Stimulated activated naive CD8-positive, alpha-beta T cell treated with anti-CD3 and anti-CD28 coated beads, Interleukin-15, Interleukin-2, amounts not matched to agents 100 ng/mL and 50 ng/mL, for 24 hours (primary cell): ENCODE results near the gene SLC12A8.
A peak's percentile ranks its signal among the peaks of the same experiment; 100 is the strongest.

ENCODE experiments used
- H3K27ac Mint-ChIP-seq: one replicate; pipeline ENCODE4 v1.8.0; 2021; ENCODE audit warnings: mild to moderate bottlenecking, mixed read lengths
- H3K27me3 Mint-ChIP-seq: one replicate; pipeline ENCODE4 v1.8.0; 2021; ENCODE audit warnings: mixed read lengths
- H3K36me3 Mint-ChIP-seq: one replicate; pipeline ENCODE4 v1.8.0; 2021; ENCODE audit warnings: low read depth, mixed read lengths
- H3K4me1 Mint-ChIP-seq: one replicate; pipeline ENCODE4 v1.8.0; 2021; ENCODE audit warnings: low read depth, mixed read lengths
- H3K4me3 Mint-ChIP-seq: one replicate; pipeline ENCODE4 v1.8.0; 2021; ENCODE audit warnings: mild to moderate bottlenecking, mixed read lengths
- H3K9me3 Mint-ChIP-seq: one replicate; pipeline ENCODE4 v1.8.0; 2021; ENCODE audit warnings: mixed read lengths

The SLC12A8 gene

GRCh38 chr3:125160606-125161371 lies 51.8 kb downstream of the SLC12A8 start:
- peaks cover 15% of the 10 kb centered on the region for H3K27me3 Mint-ChIP-seq
- no peaks in the 10 kb centered on the region for H3K36me3 Mint-ChIP-seq
- no peak overlapping the region for H3K4me3 Mint-ChIP-seq
- no peaks in the 10 kb centered on the region for H3K4me1 Mint-ChIP-seq
- H3K9me3 Mint-ChIP-seq: no peaks in the 10 kb centered on the region
- H3K27ac Mint-ChIP-seq: no peak overlapping the region

DNA sequence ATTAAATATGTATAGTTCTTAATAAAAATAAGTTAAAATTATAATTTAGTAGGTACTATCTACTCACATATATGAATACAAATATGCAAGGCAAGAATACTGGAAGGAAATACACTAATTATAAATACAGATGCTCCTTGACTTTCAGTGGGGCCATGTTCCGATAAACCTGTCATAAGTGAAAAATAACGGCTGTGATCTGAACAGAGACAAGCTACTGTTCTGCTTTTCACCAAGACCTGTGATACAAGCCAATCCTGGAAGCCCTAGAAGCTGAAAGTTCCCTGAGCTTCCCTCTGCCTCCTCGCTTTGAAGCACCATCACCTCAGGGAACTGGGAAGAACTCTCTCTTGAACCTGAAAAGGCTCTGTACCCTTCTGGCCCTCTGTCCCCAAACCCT lies 55.4 kb downstream of the SLC12A8 start:
- H3K4me1 Mint-ChIP-seq: peaks cover 15% of the 10 kb centered on the region
- H3K4me3 Mint-ChIP-seq: no peak overlapping the region
- no peaks in the 10 kb centered on the region for H3K9me3 Mint-ChIP-seq
- peaks cover 23% of the 10 kb centered on the region for H3K27me3 Mint-ChIP-seq
- no peaks in the 10 kb centered on the region for H3K36me3 Mint-ChIP-seq
- H3K27ac Mint-ChIP-seq: no peak overlapping the region

- no peaks in the 10 kb centered on the region for H3K9me3 Mint-ChIP-seq
- no peak overlapping the region for H3K27ac Mint-ChIP-seq
- H3K27me3 Mint-ChIP-seq: peaks cover 23% of the 10 kb centered on the region
- H3K4me1 Mint-ChIP-seq: peaks cover 15% of the 10 kb centered on the region
- H3K36me3 Mint-ChIP-seq: no peaks in the 10 kb centered on the region
- H3K4me3 Mint-ChIP-seq: no peak overlapping the region
Measured at GRCh38 chr3:125156456-125156855, 56.1 kb downstream of the SLC12A8 start.

- Mint-ChIP-seq H3K36me3 (no peaks in the 10 kb centered on the region), H3K27ac (peak overlapping the region; percentile 84), H3K9me3 (no peaks in the 10 kb centered on the region), H3K4me1 (peaks cover 15% of the 10 kb centered on the region), H3K4me3 (peak overlapping the region; percentile 45), H3K27me3 (peaks cover 23% of the 10 kb centered on the region)
Measured at GRCh38 chr3:125154800-125155269, 57.7 kb downstream of the SLC12A8 start.

DNA sequence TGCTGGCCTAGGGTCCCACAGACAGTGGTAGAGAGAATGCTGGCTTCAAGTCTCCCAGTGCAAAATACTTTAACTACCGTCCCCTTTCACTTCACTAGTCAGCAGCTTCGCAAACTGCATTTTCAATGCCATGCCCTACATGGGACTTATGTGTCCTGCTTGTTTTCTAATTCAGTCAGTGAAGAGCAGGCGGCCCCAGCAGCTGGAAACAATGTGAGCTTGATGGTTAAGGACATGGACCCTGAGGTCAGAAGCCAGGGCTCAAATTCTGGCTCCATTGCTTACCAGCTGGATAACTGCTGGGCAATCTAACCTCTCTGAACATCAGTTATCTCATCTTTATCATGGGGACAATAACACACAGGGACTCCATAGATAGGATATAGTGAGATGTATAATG lies 58.4 kb downstream of the SLC12A8 start:
- Mint-ChIP-seq H3K9me3 (no peaks in the 10 kb centered on the region), H3K4me1 (peaks cover 15% of the 10 kb centered on the region), H3K36me3 (no peaks in the 10 kb centered on the region), H3K4me3 (no peak overlapping the region), H3K27ac (no peak overlapping the region), H3K27me3 (peaks cover 23% of the 10 kb centered on the region)

DNA sequence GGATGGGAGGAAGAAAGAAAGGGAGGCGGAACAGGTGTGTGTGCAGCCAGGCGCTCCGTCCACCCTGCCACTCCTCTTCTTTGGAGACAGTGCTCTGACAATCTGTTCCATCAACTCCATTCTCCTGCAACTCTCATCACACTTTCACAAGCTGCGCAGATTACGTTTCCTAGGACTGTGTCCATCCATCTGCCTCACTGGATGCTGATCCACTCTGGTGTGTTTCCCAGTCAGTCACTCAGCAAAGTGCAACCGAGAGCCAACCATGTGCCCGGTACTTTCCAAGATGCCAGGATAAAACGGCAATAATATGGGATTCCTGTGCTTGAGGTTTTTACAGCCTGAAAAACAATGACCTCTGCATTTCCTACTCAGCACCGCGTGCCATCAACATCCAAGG lies 59.6 kb downstream of the SLC12A8 start:
- no peaks in the 10 kb centered on the region for H3K36me3 Mint-ChIP-seq
- H3K4me1 Mint-ChIP-seq: peaks cover 20% of the 10 kb centered on the region
- H3K27me3 Mint-ChIP-seq: peaks cover 23% of the 10 kb centered on the region
- H3K27ac Mint-ChIP-seq: no peak overlapping the region
- no peak overlapping the region for H3K4me3 Mint-ChIP-seq
- H3K9me3 Mint-ChIP-seq: no peaks in the 10 kb centered on the region

GRCh38 chr3:125151916-125152315 lies 60.6 kb downstream of the SLC12A8 start:
- Mint-ChIP-seq H3K4me1 (peaks cover 24% of the 10 kb centered on the region), H3K9me3 (no peaks in the 10 kb centered on the region), H3K36me3 (no peaks in the 10 kb centered on the region), H3K27ac (no peak overlapping the region), H3K4me3 (no peak overlapping the region), H3K27me3 (peaks cover 17% of the 10 kb centered on the region)

GRCh38 chr3:125151442-125151817 lies 61.1 kb downstream of the SLC12A8 start:
- peaks cover 13% of the 10 kb centered on the region for H3K27me3 Mint-ChIP-seq
- peaks cover 24% of the 10 kb centered on the region for H3K4me1 Mint-ChIP-seq
- H3K27ac Mint-ChIP-seq: no peak overlapping the region
- no peak overlapping the region for H3K4me3 Mint-ChIP-seq
- no peaks in the 10 kb centered on the region for H3K36me3 Mint-ChIP-seq
- no peaks in the 10 kb centered on the region for H3K9me3 Mint-ChIP-seq

GRCh38 chr3:125150525-125151441 lies 61.8 kb downstream of the SLC12A8 start:
- H3K4me3 Mint-ChIP-seq: no peak overlapping the region
- no peaks in the 10 kb centered on the region for H3K9me3 Mint-ChIP-seq
- peaks cover 24% of the 10 kb centered on the region for H3K4me1 Mint-ChIP-seq
- H3K27me3 Mint-ChIP-seq: peaks cover 8% of the 10 kb centered on the region
- no peaks in the 10 kb centered on the region for H3K36me3 Mint-ChIP-seq
- H3K27ac Mint-ChIP-seq: no peak overlapping the region

GRCh38 chr3:125149462-125149861 lies 63.1 kb downstream of the SLC12A8 start:
- H3K9me3 Mint-ChIP-seq: no peaks in the 10 kb centered on the region
- H3K27me3 Mint-ChIP-seq: peaks cover 17% of the 10 kb centered on the region
- H3K4me3 Mint-ChIP-seq: no peak overlapping the region
- H3K27ac Mint-ChIP-seq: no peak overlapping the region
- no peaks in the 10 kb centered on the region for H3K36me3 Mint-ChIP-seq
- H3K4me1 Mint-ChIP-seq: peaks cover 14% of the 10 kb centered on the region

- peaks cover 9% of the 10 kb centered on the region for H3K4me1 Mint-ChIP-seq
- no peak overlapping the region for H3K27ac Mint-ChIP-seq
- H3K9me3 Mint-ChIP-seq: no peaks in the 10 kb centered on the region
- no peak overlapping the region for H3K4me3 Mint-ChIP-seq
- H3K27me3 Mint-ChIP-seq: peaks cover 21% of the 10 kb centered on the region
- no peaks in the 10 kb centered on the region for H3K36me3 Mint-ChIP-seq
Measured at GRCh38 chr3:125148836-125149235, 63.7 kb downstream of the SLC12A8 start.

GRCh38 chr3:125148016-125148812 lies 64.3 kb downstream of the SLC12A8 start:
- Mint-ChIP-seq H3K27me3 (peaks cover 23% of the 10 kb centered on the region), H3K4me1 (peaks cover 11% of the 10 kb centered on the region), H3K27ac (no peak overlapping the region), H3K4me3 (no peak overlapping the region), H3K9me3 (no peaks in the 10 kb centered on the region), H3K36me3 (no peaks in the 10 kb centered on the region)

GRCh38 chr3:125147491-125147820 lies 65.1 kb downstream of the SLC12A8 start:
- Mint-ChIP-seq H3K4me1 (peaks cover 19% of the 10 kb centered on the region), H3K27ac (no peak overlapping the region)

DNA sequence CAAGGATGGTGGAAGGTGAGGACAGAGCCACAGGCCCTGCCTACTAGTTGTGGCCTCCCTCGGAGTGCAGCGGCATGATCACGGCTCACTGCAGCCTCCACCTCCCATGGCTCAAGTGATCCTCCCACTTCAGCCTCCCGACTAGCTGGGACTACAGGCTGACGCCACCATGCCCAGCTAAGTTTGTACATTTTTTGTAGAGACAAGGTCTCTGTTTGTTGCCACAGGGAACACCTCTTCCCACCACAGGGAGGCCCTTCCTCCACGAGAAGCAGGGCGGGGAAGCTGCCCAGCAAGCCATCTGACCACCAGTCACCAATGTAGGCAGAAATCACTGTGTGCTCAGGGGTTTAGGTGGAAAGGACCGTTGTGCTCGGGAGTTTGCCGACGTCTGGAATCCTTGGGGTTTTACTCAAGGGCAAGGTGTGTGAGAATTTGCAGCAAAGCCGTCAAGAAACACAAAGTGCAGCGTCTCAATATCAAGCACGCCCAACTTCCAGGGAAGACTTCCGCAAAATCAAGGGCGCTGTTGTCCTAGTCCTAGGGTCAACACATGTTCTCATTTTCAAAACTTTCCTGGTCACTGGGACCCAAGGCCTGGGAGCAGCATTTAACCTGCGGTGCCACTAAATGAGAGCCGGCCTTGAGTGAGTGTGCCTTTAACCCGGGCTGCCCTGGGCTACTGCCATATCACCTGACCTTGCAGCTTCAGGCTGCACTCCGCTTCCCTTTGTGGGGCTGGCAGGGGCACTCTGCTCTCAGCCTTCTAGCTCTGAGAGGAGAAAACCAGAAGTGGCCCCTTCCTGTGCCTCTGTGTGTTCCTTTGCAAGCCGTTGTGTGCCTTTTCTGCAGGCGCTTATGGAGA lies 65.7 kb downstream of the SLC12A8 start:
- no peaks in the 10 kb centered on the region for H3K9me3 Mint-ChIP-seq
- no peaks in the 10 kb centered on the region for H3K36me3 Mint-ChIP-seq
- no peak overlapping the region for H3K4me3 Mint-ChIP-seq
- H3K27ac Mint-ChIP-seq: no peak overlapping the region
- peaks cover 21% of the 10 kb centered on the region for H3K27me3 Mint-ChIP-seq
- peaks cover 25% of the 10 kb centered on the region for H3K4me1 Mint-ChIP-seq

More at GRCh38 chr3:125147491-125147820, 65.1 kb downstream of the SLC12A8 start:
- H3K4me3 Mint-ChIP-seq: no peak overlapping the region
- no peaks in the 10 kb centered on the region for H3K36me3 Mint-ChIP-seq
- H3K27me3 Mint-ChIP-seq: peaks cover 21% of the 10 kb centered on the region
- H3K9me3 Mint-ChIP-seq: no peaks in the 10 kb centered on the region
